ENCODE results near the gene ZNF664. TPM values are rescaled to one million over a fixed set of nuclear protein-coding genes. Genes with fewer than 3 reads are reported as not detected.

Gene ZNF664
- total RNA-seq, 1 experiment from 2014 or later: 95.5 TPM

DNA sequence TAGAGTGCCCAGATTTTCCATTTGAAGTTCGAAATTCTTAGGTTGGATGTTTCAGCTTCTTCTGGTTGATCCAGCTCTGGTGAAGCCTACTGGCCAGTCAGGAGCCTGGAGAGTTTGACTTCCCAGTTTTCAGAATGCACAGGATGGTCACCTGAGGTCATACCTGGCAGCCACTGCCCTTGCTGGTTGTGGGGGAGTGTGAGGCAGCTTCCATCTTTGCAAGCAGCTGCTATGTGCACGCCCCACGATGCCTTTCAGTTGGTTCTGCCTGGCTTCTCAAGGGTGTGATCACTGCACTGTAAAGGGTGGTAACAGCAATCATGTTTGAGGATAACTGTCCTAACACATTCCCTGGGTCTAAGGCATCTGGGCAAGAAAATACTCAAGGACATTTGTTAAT, 15.8 kb upstream of the ZNF664 start:
- no peak for DNase-seq (ENCODE audit: extremely low read depth, low read depth)

- DNase-seq (ENCODE audit: extremely low read depth, low read depth): no peak
Observed at GRCh38 chr12:123958462-123958861, 14.6 kb upstream of the ZNF664 start.

DNA sequence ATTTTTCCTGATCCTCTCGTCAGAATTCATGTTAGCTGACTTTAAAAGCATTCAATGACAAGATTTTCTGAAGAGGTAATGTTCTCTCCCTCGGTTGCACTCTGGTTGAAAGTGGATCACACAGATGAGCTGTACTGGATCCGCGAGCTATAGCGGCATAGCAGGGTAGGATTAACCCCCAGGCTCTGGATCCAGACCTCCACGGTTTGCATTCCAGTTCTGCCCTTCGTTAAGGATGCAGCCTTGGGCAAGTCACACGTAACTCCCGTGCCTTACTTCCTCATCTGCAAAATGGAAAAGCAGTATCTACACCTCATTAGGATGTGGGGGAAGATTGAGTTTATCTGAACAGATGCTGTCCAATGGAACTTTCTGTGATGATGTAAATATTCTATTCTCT, 14.1 kb upstream of the ZNF664 start:
- DNase-seq (ENCODE audit: extremely low read depth, low read depth): no peak

GRCh38 chr12:123960029-123960735, 12.8 kb upstream of the ZNF664 start:
- DNase-seq (ENCODE audit: extremely low read depth, low read depth): no peak

DNA sequence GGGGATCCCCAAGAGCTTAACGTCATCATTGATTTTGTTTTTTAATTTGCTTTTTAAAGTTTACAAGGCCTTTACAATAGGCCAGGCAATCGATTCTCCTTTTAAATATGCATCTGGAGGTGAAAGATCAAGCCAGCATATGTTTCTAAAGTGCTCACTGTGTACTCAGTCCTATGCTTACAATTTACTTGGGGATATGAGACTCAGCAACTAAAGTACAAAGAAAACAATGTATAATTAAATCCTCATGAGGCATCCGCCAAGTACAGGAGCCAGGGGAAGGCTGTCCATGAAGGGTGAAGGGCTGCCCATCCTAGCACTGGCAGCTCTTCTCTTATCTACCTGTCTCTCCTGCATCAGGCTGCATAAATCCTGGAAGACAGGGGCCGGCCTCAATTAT, 12.2 kb upstream of the ZNF664 start:
- DNase-seq (ENCODE audit: extremely low read depth, low read depth): no peak

- no peak for DNase-seq (ENCODE audit: extremely low read depth, low read depth)
Observed at GRCh38 chr12:123961585-123962345, 11.2 kb upstream of the ZNF664 start.

DNA sequence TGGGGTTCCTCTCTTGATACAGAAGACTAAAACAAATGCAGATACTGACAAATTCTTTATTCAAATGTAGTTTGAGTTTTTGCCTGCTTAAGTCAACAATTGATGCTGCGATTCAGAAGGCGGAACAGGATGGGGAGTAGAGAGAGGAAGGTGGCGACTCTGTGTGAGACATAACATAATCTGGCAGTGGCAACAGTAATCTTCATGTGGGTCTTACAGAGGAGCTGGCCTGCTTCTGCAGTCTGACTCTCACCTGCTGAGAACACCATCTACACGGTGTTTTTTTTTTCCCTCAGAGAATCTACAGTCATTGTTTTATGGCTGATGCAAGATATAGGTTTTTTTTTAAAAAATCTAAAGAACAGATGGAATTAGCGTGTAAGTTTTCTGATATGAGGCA, 10.5 kb upstream of the ZNF664 start:
- DNase-seq (ENCODE audit: extremely low read depth, low read depth): no peak

- DNase-seq (ENCODE audit: extremely low read depth, low read depth): no peak
Observed at GRCh38 chr12:123963821-123964220, 9.2 kb upstream of the ZNF664 start.

DNA sequence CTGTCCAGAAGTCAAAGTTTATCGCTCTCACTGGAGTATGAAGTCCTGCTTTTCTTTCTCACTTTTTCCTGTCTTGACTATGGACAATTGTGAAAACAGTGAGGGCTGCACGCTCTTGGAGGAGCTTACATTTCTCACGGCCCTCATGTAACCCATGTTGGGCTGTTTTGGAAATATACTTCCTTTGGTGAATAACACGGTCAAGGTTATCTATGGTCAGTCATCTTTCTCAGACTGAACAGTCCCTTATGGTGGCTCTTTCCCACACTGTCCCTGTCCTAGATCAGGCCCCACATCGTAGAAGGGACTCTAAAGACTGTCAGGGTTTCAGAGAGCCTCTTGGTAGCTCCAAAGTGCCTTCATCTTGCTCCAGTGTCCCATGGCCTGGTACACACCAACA, 7.6 kb upstream of the ZNF664 start:
- no peak for DNase-seq (ENCODE audit: extremely low read depth, low read depth)

DNA sequence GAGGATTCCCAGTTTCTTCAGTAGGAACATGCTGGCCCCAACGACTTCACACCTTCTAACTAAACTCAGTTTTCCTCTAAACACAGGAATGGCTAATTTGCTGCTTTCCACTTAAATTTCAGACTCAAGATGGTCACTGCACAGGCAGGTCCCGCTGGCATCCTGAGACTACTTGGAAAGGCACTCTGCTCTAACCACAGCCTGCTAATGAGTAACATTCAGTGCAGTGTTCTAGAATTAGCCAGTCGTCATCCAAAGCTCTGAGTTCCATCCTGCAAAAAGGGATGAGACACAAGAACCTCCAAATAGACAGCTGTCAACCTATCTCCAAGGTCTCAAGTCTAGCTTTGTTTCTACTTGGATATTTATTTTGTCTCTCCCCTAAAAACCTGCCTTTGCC, 6.4 kb upstream of the ZNF664 start:
- no peak for DNase-seq (ENCODE audit: extremely low read depth, low read depth)

GRCh38 chr12:123967121-123967586, 5.9 kb upstream of the ZNF664 start:
- DNase-seq (ENCODE audit: extremely low read depth, low read depth): no peak

GRCh38 chr12:123971449-123971769, 1.6 kb upstream of the ZNF664 start:
- DNase-seq (ENCODE audit: extremely low read depth, low read depth): no peak

GRCh38 chr12:123971770-123972456, 1.1 kb upstream of the ZNF664 start:
- DNase-seq (ENCODE audit: extremely low read depth, low read depth): no peak

DNA sequence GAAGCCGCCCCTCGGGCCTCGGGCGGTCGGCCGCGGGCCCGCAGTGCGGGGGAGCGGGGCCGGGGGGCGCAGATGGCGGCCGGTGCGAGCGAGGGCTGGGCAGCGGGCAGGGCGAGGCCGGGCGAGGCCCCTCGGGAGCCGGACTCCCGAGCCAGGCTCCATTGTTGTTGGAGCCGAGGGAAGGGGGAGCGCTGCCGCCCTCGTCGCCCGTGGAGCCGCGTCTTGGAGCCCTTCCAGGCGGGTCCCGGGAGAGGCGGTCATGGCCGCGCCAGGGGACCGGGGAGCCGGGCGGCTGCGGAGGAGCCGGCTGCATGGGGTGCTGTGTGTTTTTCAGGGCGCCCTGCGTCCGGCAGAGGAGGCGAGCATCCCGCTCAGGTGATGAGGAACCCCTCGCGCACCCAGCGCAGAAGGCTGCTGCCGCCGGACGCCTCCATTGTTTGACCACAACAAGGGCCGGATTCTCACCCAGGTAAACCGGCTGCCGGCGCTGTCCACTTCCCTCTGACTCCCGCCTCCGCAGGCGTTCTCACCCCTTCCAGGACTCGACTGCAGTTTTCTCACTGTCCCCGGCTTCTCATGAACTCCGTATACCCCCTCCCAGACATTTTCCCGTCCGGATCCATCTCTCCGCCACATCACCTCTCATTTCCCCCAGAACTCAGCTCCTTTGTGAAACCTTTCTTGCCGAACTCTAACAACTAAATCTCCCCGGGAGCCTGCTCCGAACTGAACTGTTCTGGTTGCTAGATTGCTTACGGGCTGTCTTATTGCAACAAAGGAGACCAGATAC, 732 bp downstream of the ZNF664 start:
- no peak for DNase-seq (ENCODE audit: extremely low read depth, low read depth)

DNA sequence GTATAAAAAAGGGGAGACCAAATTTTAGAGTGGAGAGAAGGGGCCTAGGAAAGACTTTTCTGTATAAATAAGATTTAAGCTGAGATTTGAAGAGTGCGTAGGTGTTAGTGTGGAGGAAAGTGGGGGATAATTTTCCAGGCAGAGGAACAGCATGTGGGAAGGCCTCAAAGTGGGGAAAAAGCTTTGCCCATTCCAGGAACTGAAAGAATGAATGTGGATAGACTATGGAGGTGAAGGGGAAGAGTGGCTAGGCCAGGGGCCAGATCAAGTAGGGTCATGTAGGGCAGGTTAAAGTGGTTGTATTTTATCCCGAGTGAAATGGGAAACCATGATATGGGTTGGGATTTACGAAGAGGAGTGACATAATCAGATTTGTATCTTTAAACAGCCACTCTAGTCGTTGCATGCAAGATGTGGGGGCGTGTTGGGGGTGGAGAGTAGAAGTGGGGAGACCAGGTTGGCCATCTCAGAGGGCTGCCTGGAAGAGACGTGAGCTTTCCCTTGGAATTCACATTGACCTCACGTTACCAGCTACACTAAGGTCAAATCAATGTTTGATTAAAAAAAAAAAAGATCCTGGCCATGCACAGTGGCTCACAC, 3.3 kb downstream of the ZNF664 start:
- DNase-seq (ENCODE audit: extremely low read depth, low read depth): no peak

- no peak for DNase-seq (ENCODE audit: extremely low read depth, low read depth)
Observed at GRCh38 chr12:123979566-123979965, 6.6 kb downstream of the ZNF664 start.

- DNase-seq (ENCODE audit: extremely low read depth, low read depth): no peak
Observed at GRCh38 chr12:123982269-123982668, 9.3 kb downstream of the ZNF664 start.

DNA sequence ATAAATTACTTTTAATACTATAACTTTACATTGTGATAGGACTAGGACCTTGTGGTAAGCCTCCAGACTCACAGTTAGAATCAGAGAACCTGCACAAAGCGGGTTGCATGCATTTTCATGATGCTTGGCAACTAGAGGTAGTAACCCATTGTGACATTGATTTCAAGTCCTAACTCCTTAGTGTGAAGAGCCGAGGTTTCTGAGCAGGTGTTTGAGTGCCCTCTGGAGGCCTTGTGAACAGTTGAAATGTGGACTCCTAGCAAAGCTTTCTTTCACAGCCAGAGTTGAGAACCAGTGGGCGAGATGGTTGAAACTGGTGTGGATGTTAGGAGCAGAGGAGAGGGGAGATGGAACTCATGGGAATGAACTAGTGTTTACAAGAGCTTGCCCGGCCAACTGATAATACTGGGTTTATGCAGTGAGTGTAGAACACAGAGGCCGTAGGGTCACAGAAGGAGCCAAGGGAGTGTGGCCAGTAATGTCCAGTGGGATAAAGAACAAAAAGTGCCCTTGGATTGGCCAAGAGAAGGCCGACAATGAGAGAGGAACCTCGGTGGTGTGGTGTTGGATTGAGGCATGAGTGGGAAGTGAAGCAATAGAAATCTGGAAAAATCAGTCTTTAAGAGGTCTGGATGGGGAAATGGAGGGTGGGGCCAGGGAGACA, 10.9 kb downstream of the ZNF664 start:
- peak; percentile 70 for DNase-seq (ENCODE audit: extremely low read depth, low read depth)

DNA sequence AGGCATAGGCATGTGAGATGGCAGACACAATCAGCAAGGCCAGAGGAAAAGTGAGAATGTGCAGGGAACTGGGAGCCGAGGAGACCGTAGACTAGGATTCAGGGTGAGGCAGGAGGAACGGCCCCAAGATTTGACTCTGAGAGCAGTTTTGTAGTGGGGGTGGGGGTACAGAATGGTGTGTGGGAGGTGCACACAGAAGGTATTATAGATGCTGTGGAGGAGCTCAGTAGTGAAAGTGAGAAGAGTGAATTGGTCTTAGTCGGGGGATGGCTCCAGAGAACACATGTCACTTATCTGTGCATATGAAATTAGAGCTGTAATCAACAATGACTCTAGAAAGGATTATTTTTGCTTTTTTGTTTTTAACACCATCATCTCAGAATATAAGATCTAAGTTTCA, 11.9 kb downstream of the ZNF664 start:
- no peak for DNase-seq (ENCODE audit: extremely low read depth, low read depth)

GRCh38 chr12:123986374-123986965, 13.5 kb downstream of the ZNF664 start:
- DNase-seq (ENCODE audit: extremely low read depth, low read depth): no peak
